Measurements from ENCODE around the gene SIRT5. TPM values are rescaled to one million over a fixed set of nuclear protein-coding genes. Genes with fewer than 3 reads are reported as not detected.

SIRT5 gene
- total and polyA plus RNA-seq, 7 experiments from 2014 or later = 8.8 to 25.7 (median 14.6) TPM

GRCh38 chr6:13575377-13575775 lies 975 bp downstream of the SIRT5 start:
- ATAC-seq (no peak), DNase-seq (no peak)
- Mint-ChIP-seq H3K9me3 (no peaks in the 10 kb centered on the region), H3K36me3 (peaks cover 0 to 11% (median 7%) of the 10 kb centered on the region in 5 donors), H3K4me3 (peak overlapping the region; percentile 88 to 99 (median 95)), H3K27ac (peak overlapping the region; percentile 88 to 99 (median 95)), H3K4me1 (peaks cover 10 to 44% (median 28%) of the 10 kb centered on the region in 7 donors), H3K27me3 (no peaks in the 10 kb centered on the region)
- peak overlapping the region; percentile 80 for H3K27ac ChIP-seq (ENCODE audit: low read depth, low read length)
- ChIA-PET POLR2A (interaction anchor here (0.6 to 4.6 kb wide), 19 partner anchors 9 to 247 kb away, joined by 3 to 74 read pairs (median 4); partner anchors contain the start of genes GFOD1, NOL7, RANBP9 and TBC1D7), CTCF (interaction anchor here (0.6 to 2.1 kb wide), 17 partner anchors 19 to 247 kb away, joined by 3 to 26 read pairs (median 5); partner anchors contain the start of genes NOL7, RANBP9 and TBC1D7)
- H3K4me1 ChIP-seq (ENCODE audit: control insufficient read depth in 2 of 2, insufficient read depth in 2 of 2, low read length in 2 of 2) = peaks cover 5 to 13% of the 10 kb centered on the region in 2 donors
- H3K27me3 ChIP-seq (ENCODE audit: control insufficient read depth in 2 of 2, insufficient read depth in 2 of 2, low read length in 2 of 2) = no peaks in the 10 kb centered on the region
- no peaks in the 10 kb centered on the region for H3K9me3 ChIP-seq (ENCODE audit: control insufficient read depth in 2 of 3, low read length in 3 of 3)
- H3K4me3 ChIP-seq (ENCODE audit: low read length) = peak overlapping the region; percentile 93
- intact Hi-C loops (cut with micrococcal nuclease) = loop anchor here (1.0 to 10.0 kb wide), 7 partner anchors 121 to 489 kb away; partner anchors contain the start of gene TBC1D7 (in 1 of the 2)
- peaks cover 0 to 4% (median 0%) of the 10 kb centered on the region in 3 experiments for H3K36me3 ChIP-seq (ENCODE audit: control insufficient read depth in 2 of 3, insufficient read depth in 3 of 3, low read length in 3 of 3)

GRCh38 chr6:13576017-13576416 lies 1.6 kb downstream of the SIRT5 start:
- H3K9me3 ChIP-seq (ENCODE audit: control insufficient read depth in 2 of 3, low read length in 3 of 3) = no peaks in the 10 kb centered on the region
- Mint-ChIP-seq H3K4me3 (peak overlapping the region; percentile 39 to 99 (median 72)), H3K9me3 (no peaks in the 10 kb centered on the region), H3K27me3 (no peaks in the 10 kb centered on the region), H3K4me1 (peaks cover 11 to 44% (median 28%) of the 10 kb centered on the region in 7 donors), H3K36me3 (peaks cover 0 to 17% (median 9%) of the 10 kb centered on the region in 5 donors), H3K27ac (peak overlapping the region in 7 of 9 donors; percentile 9 to 95 (median 88))
- no peak for ATAC-seq
- peaks cover 5 to 13% of the 10 kb centered on the region in 2 donors for H3K4me1 ChIP-seq (ENCODE audit: control insufficient read depth in 2 of 2, insufficient read depth in 2 of 2, low read length in 2 of 2)
- intact Hi-C loops (cut with micrococcal nuclease) = loop anchor here in 1 of 2 donors (10.0 kb wide), 2 partner anchors 121 to 489 kb away; no protein-coding TSS in a partner anchor
- no peaks in the 10 kb centered on the region for H3K27me3 ChIP-seq (ENCODE audit: control insufficient read depth in 2 of 2, insufficient read depth in 2 of 2, low read length in 2 of 2)
- H3K36me3 ChIP-seq (ENCODE audit: control insufficient read depth in 2 of 3, insufficient read depth in 3 of 3, low read length in 3 of 3) = peaks cover 0 to 4% (median 0%) of the 10 kb centered on the region in 3 experiments
- H3K4me3 ChIP-seq (ENCODE audit: low read length) = no peak overlapping the region
- POLR2A ChIA-PET = interaction anchor here (0.6 to 4.6 kb wide), 6 partner anchors 8 to 248 kb away, joined by 3 to 74 read pairs (median 13); partner anchors contain the start of genes NOL7, RANBP9 and TBC1D7
- H3K27ac ChIP-seq (ENCODE audit: low read depth, low read length) = no peak overlapping the region
- DNase-seq = no peak
- CTCF ChIA-PET = interaction anchor here (0.7 to 2.1 kb wide), 3 partner anchors 49 to 206 kb away, joined by 3 to 8 read pairs (median 5); no protein-coding TSS in a partner anchor

- Histone ChIP-seq H3K36me3 (ENCODE audit: control insufficient read depth in 2 of 3, insufficient read depth in 3 of 3, low read length in 3 of 3) (peaks cover 0 to 8% (median 0%) of the 10 kb centered on the region in 3 experiments), H3K9me3 (ENCODE audit: control insufficient read depth in 2 of 3, low read length in 3 of 3) (no peaks in the 10 kb centered on the region), H3K4me3 (ENCODE audit: low read length) (no peak overlapping the region), H3K27ac (ENCODE audit: low read depth, low read length) (no peak overlapping the region), H3K4me1 (ENCODE audit: control insufficient read depth in 2 of 2, insufficient read depth in 2 of 2, low read length in 2 of 2) (peaks cover 5 to 13% of the 10 kb centered on the region in 2 donors), H3K27me3 (ENCODE audit: control insufficient read depth in 2 of 2, insufficient read depth in 2 of 2, low read length in 2 of 2) (no peaks in the 10 kb centered on the region)
- ATAC-seq (no peak), DNase-seq (no peak)
- Mint-ChIP-seq H3K4me3 (no peak overlapping the region), H3K36me3 (peaks cover 5 to 29% (median 14%) of the 10 kb centered on the region in 5 donors), H3K9me3 (no peaks in the 10 kb centered on the region), H3K4me1 (peaks cover 14 to 37% (median 27%) of the 10 kb centered on the region in 7 donors), H3K27ac (no peak overlapping the region), H3K27me3 (no peaks in the 10 kb centered on the region)
- POLR2A ChIA-PET = interaction anchor here (1.2 kb wide), 1 partner anchor 9 kb away, joined by 4 read pairs; no protein-coding TSS in a partner anchor
- intact Hi-C loops (cut with micrococcal nuclease) = loop anchor here in 1 of 2 donors (10.0 kb wide), 2 partner anchors 123 to 487 kb away; no protein-coding TSS in a partner anchor
- CTCF ChIA-PET = no interaction called here
Measured at GRCh38 chr6:13577926-13578325, 3.5 kb downstream of the SIRT5 start.

- Histone ChIP-seq H3K4me3 (ENCODE audit: low read length) (no peak overlapping the region), H3K4me1 (ENCODE audit: control insufficient read depth in 2 of 2, insufficient read depth in 2 of 2, low read length in 2 of 2) (peaks cover 0 to 7% of the 10 kb centered on the region in 2 donors), H3K27ac (ENCODE audit: low read depth, low read length) (no peak overlapping the region), H3K36me3 (ENCODE audit: control insufficient read depth in 2 of 3, insufficient read depth in 3 of 3, low read length in 3 of 3) (peaks cover 0 to 13% (median 0%) of the 10 kb centered on the region in 3 experiments), H3K27me3 (ENCODE audit: control insufficient read depth in 2 of 2, insufficient read depth in 2 of 2, low read length in 2 of 2) (no peaks in the 10 kb centered on the region), H3K9me3 (ENCODE audit: control insufficient read depth in 2 of 3, low read length in 3 of 3) (no peaks in the 10 kb centered on the region)
- ChIA-PET CTCF (no interaction called here), POLR2A (no interaction called here)
- Mint-ChIP-seq H3K9me3 (no peaks in the 10 kb centered on the region), H3K36me3 (peaks cover 5 to 34% (median 20%) of the 10 kb centered on the region in 5 donors), H3K4me3 (no peak overlapping the region), H3K4me1 (peaks cover 12 to 27% (median 17%) of the 10 kb centered on the region in 7 donors), H3K27ac (no peak overlapping the region), H3K27me3 (no peaks in the 10 kb centered on the region)
- intact Hi-C loops (cut with micrococcal nuclease) = loop anchor here in 1 of 2 donors (10.0 kb wide), 2 partner anchors 125 to 485 kb away; no protein-coding TSS in a partner anchor
- DNase-seq (no peak), ATAC-seq (no peak)
Measured at GRCh38 chr6:13579911-13580310, 5.5 kb downstream of the SIRT5 start.

- Mint-ChIP-seq H3K9me3 (no peaks in the 10 kb centered on the region), H3K4me1 (peaks cover 0 to 8% (median 4%) of the 10 kb centered on the region in 7 donors), H3K27ac (peak overlapping the region in 2 of 9 donors; percentile 1 to 17), H3K27me3 (no peaks in the 10 kb centered on the region), H3K36me3 (peaks cover 5 to 44% (median 25%) of the 10 kb centered on the region in 5 donors), H3K4me3 (no peak overlapping the region)
- no peak for DNase-seq
- no peak overlapping the region for H3K27ac ChIP-seq (ENCODE audit: low read depth, low read length)
- peaks cover 0 to 17% (median 0%) of the 10 kb centered on the region in 3 experiments for H3K36me3 ChIP-seq (ENCODE audit: control insufficient read depth in 2 of 3, insufficient read depth in 3 of 3, low read length in 3 of 3)
- no peaks in the 10 kb centered on the region for H3K27me3 ChIP-seq (ENCODE audit: control insufficient read depth in 2 of 2, insufficient read depth in 2 of 2, low read length in 2 of 2)
- H3K4me1 ChIP-seq (ENCODE audit: control insufficient read depth in 2 of 2, insufficient read depth in 2 of 2, low read length in 2 of 2) = no peaks in the 10 kb centered on the region
- ATAC-seq = no peak
- POLR2A ChIA-PET = no interaction called here
- no peaks in the 10 kb centered on the region for H3K9me3 ChIP-seq (ENCODE audit: control insufficient read depth in 2 of 3, low read length in 3 of 3)
- H3K4me3 ChIP-seq (ENCODE audit: low read length) = no peak overlapping the region
- intact Hi-C loops (cut with micrococcal nuclease) = no loop called here
- CTCF ChIA-PET = interaction anchor here (0.6 kb wide), 1 partner anchor 210 kb away, joined by 3 read pairs; no protein-coding TSS in a partner anchor
Measured at GRCh38 chr6:13581700-13582229, 7.4 kb downstream of the SIRT5 start.

- Histone ChIP-seq H3K27me3 (ENCODE audit: control insufficient read depth in 2 of 2, insufficient read depth in 2 of 2, low read length in 2 of 2) (no peaks in the 10 kb centered on the region), H3K4me1 (ENCODE audit: control insufficient read depth in 2 of 2, insufficient read depth in 2 of 2, low read length in 2 of 2) (no peaks in the 10 kb centered on the region), H3K27ac (ENCODE audit: low read depth, low read length) (no peak overlapping the region), H3K4me3 (ENCODE audit: low read length) (no peak overlapping the region), H3K9me3 (ENCODE audit: control insufficient read depth in 2 of 3, low read length in 3 of 3) (no peaks in the 10 kb centered on the region), H3K36me3 (ENCODE audit: control insufficient read depth in 2 of 3, insufficient read depth in 3 of 3, low read length in 3 of 3) (peaks cover 6 to 41% (median 7%) of the 10 kb centered on the region in 3 experiments)
- H3K9me3 Mint-ChIP-seq = no peaks in the 10 kb centered on the region
- ChIA-PET POLR2A (interaction anchor here (2.1 kb wide), 1 partner anchor 11 kb away, joined by 6 read pairs; no protein-coding TSS in a partner anchor), CTCF (interaction anchor here (0.5 kb wide), 1 partner anchor 483 kb away, joined by 3 read pairs; no protein-coding TSS in a partner anchor)
- H3K27me3 Mint-ChIP-seq = no peaks in the 10 kb centered on the region
- intact Hi-C loops (cut with micrococcal nuclease) = no loop called here
- DNase-seq = no peak
- peaks cover 6 to 41% (median 12%) of the 10 kb centered on the region in 5 donors for H3K36me3 Mint-ChIP-seq
- H3K4me1 Mint-ChIP-seq = peaks cover 0 to 3% (median 0%) of the 10 kb centered on the region in 7 donors
- H3K27ac Mint-ChIP-seq = no peak overlapping the region
- no peak overlapping the region for H3K4me3 Mint-ChIP-seq
- ATAC-seq = no peak
Measured at GRCh38 chr6:13586603-13587542, 12.5 kb downstream of the SIRT5 start.
